IMR-90 (cell line): ENCODE results near the gene KAT14.

Experiments
- CEBPB ChIP-seq: IDR thresholded peaks from 2 replicates; pipeline ENCODE4 v1.6.1; 2012; ENCODE audit warnings: low read depth, low read length, improper control_type of control experiment
- MAFK ChIP-seq: IDR thresholded peaks from 2 replicates; pipeline ENCODE4 v1.6.1; 2012; ENCODE audit warnings: low read depth, low read length, improper control_type of control experiment
- MAZ ChIP-seq: IDR thresholded peaks from 2 replicates; pipeline ENCODE4 v1.6.1; 2012; ENCODE audit warnings: low read depth, mild to moderate bottlenecking, low read length, improper control_type of control experiment, moderate library complexity, borderline replicate concordance
- MXI1 ChIP-seq: IDR thresholded peaks from 2 replicates; pipeline ENCODE4 v1.6.1; 2012; ENCODE audit warnings: low read depth, mild to moderate bottlenecking, low read length, moderate library complexity, borderline replicate concordance
- NFE2L2 ChIP-seq: fragments of 150-350 bp; IDR thresholded peaks from 2 replicates; pipeline ENCODE4 v1.6.1; 2016; ENCODE audit warnings: low read depth, mild to moderate bottlenecking, low read length
- POLR2A ChIP-seq: IDR thresholded peaks from 2 replicates; pipeline ENCODE4 v1.6.1; 2012; ENCODE audit warnings: mild to moderate bottlenecking, low read depth, low read length
- SMC3 ChIP-seq: fragments of 150-350 bp; IDR thresholded peaks from 2 replicates; pipeline ENCODE4 v1.6.1; 2016; ENCODE audit warnings: low read depth, mild to moderate bottlenecking, antibody characterized with exemption, low read length, moderate library complexity
- TF ChIP-seq, protein P1 (sequence below): conservative IDR thresholded peaks from 2 replicates; pipeline ENCODE4 v1.5.1; 2012; ENCODE audit warnings: mild to moderate bottlenecking, low read depth, low read length, improper control_type of control experiment

DNA sequence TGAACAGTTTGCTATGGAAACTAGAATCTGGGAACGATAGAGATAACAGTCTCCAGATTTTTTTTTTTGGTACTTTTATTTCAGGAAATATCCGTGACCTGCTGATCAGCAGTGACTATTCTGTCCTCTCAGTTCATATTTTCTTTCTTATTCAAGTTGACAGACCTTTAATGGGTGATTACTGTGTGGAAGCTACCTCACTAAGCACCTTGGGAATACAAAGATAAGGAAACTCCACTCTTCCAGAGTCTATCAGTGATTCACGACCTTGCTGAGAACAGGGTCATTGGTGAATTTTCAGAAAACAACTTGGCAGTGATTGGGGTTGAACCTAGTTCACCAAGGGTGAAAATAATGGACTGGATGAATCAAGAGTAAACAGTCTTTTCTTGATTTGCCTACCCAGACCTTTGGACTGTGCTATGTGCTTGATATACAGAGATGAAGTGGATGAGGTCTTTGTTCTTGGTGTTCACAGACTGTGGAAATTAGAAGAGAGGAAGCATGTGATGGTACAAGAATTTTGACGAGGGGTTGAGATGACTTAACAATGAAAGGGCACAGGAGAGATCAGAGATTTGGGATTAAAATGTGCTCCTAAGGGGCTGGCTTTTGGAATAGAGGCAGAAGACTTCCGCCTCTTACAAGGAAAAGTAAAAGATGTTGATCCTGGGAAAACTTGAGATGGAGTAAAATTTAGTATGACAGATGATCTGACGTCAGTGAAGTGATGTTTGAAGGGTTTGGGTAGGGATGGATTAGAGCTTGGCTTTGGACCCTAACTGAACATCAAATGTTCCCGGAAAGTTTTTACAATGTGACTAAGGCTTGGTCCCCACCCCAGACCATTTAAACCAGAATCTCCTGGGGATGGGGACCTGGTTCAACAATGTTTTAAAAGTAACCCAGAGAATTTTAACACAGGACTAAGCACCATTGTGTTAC lies 1.2 kb downstream of the KAT14 start:
- TF ChIP-seq POLR2A (no peak), CEBPB (no peak), MAFK (no peak), MAZ (no peak), SMC3 (no peak), NFE2L2 (no peak), MXI1 (no peak)
- TF ChIP-seq, protein P1, sequence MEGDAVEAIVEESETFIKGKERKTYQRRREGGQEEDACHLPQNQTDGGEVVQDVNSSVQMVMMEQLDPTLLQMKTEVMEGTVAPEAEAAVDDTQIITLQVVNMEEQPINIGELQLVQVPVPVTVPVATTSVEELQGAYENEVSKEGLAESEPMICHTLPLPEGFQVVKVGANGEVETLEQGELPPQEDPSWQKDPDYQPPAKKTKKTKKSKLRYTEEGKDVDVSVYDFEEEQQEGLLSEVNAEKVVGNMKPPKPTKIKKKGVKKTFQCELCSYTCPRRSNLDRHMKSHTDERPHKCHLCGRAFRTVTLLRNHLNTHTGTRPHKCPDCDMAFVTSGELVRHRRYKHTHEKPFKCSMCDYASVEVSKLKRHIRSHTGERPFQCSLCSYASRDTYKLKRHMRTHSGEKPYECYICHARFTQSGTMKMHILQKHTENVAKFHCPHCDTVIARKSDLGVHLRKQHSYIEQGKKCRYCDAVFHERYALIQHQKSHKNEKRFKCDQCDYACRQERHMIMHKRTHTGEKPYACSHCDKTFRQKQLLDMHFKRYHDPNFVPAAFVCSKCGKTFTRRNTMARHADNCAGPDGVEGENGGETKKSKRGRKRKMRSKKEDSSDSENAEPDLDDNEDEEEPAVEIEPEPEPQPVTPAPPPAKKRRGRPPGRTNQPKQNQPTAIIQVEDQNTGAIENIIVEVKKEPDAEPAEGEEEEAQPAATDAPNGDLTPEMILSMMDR, result no peak
